A673 (cell line): ENCODE measurements around the gene GFOD2. TPM values are rescaled to one million over a fixed set of nuclear protein-coding genes. Genes with fewer than 3 reads are reported as not detected.

Experiments
- BruUV-seq: library from RNA; stranded (reverse); fragments of 400-500 nt; replicated peaks from 2 replicates; lab custom pipeline; 2021; lab: Mats Ljungman, UMichigan
- CTCF ChIA-PET: fragments of 300-600 bp; sonication (Branson Sonifier 250); formaldehyde crosslinking; loops from one replicate; lab custom pipeline; 2022; ENCODE audit warnings: antibody characterized with exemption; lab: Charles Lee
- POLR2A ChIA-PET: fragments of 300-600 bp; sonication (Branson Sonifier 250); formaldehyde crosslinking; loops from one replicate; lab custom pipeline; 2022; ENCODE audit warnings: antibody characterized with exemption; ENCODE audit not compliant: low non-redundant PET; lab: Charles Lee
- DNase-seq: peaks from one replicate; pipeline ENCODE4 v3.0.0-alpha.2; 2015; ENCODE audit warnings: low spot score
- H3K27ac ChIP-seq: fragments of 200-600 bp; sonication (generic); 2 replicates; pipeline ENCODE4 v1.5.1; 2016; ENCODE audit warnings: mixed run types, low read depth, mild to moderate bottlenecking, mixed read lengths, antibody characterized with exemption, low read length; ENCODE audit not compliant: poor library complexity, severe bottlenecking
- H3K27me3 ChIP-seq: fragments of 200-600 bp; sonication (generic); replicated peaks from 2 replicates; pipeline ENCODE4 v1.6.1; 2017; ENCODE audit warnings: mixed run types, low read depth, mild to moderate bottlenecking, mixed read lengths, antibody characterized with exemption, low read length; ENCODE audit not compliant: insufficient read depth, poor library complexity
- H3K36me3 ChIP-seq: fragments of 200-600 bp; sonication (generic); 2 replicates; pipeline ENCODE4 v1.6.1; 2016; ENCODE audit warnings: mixed run types, mild to moderate bottlenecking, mixed read lengths, antibody characterized with exemption, low read length; ENCODE audit not compliant: insufficient read depth, poor library complexity, severe bottlenecking
- H3K4me1 ChIP-seq: fragments of 200-600 bp; sonication (generic); 2 replicates; pipeline ENCODE4 v1.6.1; 2017; ENCODE audit warnings: mixed run types, mild to moderate bottlenecking, mixed read lengths, antibody characterized with exemption, low read length; ENCODE audit not compliant: insufficient read depth, poor library complexity, severe bottlenecking
- H3K4me3 ChIP-seq: fragments of 200-600 bp; sonication (generic); 2 replicates; pipeline ENCODE4 v1.5.1; 2016; ENCODE audit warnings: low read depth, mixed run types, mild to moderate bottlenecking, mixed read lengths, low read length; ENCODE audit not compliant: poor library complexity, severe bottlenecking
- H3K9me3 ChIP-seq: fragments of 200-600 bp; sonication (generic); 2 replicates; pipeline ENCODE4 v1.6.1; 2016; ENCODE audit warnings: mixed run types, low read depth, mild to moderate bottlenecking, mixed read lengths, antibody characterized with exemption, low read length; ENCODE audit not compliant: poor library complexity, severe bottlenecking
- EZH2 ChIP-seq: fragments of 200-600 bp; sonication (generic); IDR thresholded peaks from 2 replicates; pipeline ENCODE4 v1.6.1; 2017; ENCODE audit warnings: borderline replicate concordance, low read depth, mild to moderate bottlenecking, mixed read lengths, antibody characterized with exemption, low read length; ENCODE audit not compliant: poor library complexity, severe bottlenecking
- intact Hi-C: fragments of 100-400 bp; cut with micrococcal nuclease; formaldehyde crosslinking; loops from one replicate; pipeline ENCODE4 v1.10.0; 2022; ENCODE audit not compliant: unreplicated experiment
- total RNA-seq: library from RNA; stranded (reverse); gene quantifications from 2 replicates; pipeline ENCODE4 v1.2.3, GENCODE V29; 2021
- TF ChIP-seq, protein P1 (sequence below): fragments of 300-800, 200-600 bp; sonication (generic); conservative IDR thresholded peaks from 2 replicates; pipeline ENCODE4 v1.5.1; 2017; ENCODE audit warnings: low read depth, mild to moderate bottlenecking, antibody characterized with exemption, low read length, moderate library complexity, mixed read lengths

GFOD2 gene
- total RNA-seq, 1 experiment from 2014 or later = 22.6 TPM

- intact Hi-C loops = no loop called here
- no peak overlapping the region for H3K27ac ChIP-seq
- TF ChIP-seq EZH2 = no peak
- TF ChIP-seq, protein P1, sequence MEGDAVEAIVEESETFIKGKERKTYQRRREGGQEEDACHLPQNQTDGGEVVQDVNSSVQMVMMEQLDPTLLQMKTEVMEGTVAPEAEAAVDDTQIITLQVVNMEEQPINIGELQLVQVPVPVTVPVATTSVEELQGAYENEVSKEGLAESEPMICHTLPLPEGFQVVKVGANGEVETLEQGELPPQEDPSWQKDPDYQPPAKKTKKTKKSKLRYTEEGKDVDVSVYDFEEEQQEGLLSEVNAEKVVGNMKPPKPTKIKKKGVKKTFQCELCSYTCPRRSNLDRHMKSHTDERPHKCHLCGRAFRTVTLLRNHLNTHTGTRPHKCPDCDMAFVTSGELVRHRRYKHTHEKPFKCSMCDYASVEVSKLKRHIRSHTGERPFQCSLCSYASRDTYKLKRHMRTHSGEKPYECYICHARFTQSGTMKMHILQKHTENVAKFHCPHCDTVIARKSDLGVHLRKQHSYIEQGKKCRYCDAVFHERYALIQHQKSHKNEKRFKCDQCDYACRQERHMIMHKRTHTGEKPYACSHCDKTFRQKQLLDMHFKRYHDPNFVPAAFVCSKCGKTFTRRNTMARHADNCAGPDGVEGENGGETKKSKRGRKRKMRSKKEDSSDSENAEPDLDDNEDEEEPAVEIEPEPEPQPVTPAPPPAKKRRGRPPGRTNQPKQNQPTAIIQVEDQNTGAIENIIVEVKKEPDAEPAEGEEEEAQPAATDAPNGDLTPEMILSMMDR = no peak
- H3K9me3 ChIP-seq = no peaks in the 10 kb centered on the region
- H3K36me3 ChIP-seq = peaks cover 6% of the 10 kb centered on the region
- H3K4me3 ChIP-seq = no peak overlapping the region
- no TSS peak for BruUV-seq
- peaks cover 12% of the 10 kb centered on the region for H3K4me1 ChIP-seq
- DNase-seq = no peak
- POLR2A ChIA-PET = no interaction called here
- CTCF ChIA-PET = interaction anchor here (2.7 kb wide), 1 partner anchor 137 kb away, joined by 17 read pairs; no protein-coding TSS in a partner anchor
- H3K27me3 ChIP-seq = no peaks in the 10 kb centered on the region
Observed at GRCh38 chr16:67657751-67658518, 61.2 kb downstream of the GFOD2 start.

DNA sequence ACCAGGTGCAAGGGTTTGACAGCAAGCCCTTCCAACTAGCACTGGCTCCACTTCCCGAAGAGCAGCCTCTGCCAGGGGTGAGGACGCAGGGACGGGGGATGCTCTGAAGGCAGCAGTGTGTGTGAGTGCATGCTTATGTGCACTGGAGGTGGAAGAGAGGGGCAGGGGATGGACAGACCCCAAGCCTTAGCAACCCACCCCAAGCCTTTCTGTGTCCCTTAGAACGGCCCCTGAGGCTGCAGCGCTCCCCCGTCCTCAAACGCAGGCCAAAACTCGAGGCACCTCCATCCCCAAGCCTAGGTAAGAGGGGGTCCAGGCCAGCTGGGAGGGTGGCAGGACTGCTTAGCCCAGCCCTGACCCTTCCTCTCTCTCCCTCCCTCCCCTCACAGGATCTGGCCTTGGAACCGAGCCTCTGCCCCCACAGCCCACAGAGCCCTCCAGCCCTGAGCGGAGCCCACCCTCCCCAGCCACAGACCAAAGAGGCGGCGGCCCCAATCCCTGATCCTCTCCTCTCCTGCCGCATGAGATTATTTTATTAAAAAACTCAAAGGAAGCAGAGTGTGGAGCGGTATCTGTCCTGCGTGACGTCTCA lies 62.0 kb downstream of the GFOD2 start:
- BruUV-seq = no TSS peak

DNA sequence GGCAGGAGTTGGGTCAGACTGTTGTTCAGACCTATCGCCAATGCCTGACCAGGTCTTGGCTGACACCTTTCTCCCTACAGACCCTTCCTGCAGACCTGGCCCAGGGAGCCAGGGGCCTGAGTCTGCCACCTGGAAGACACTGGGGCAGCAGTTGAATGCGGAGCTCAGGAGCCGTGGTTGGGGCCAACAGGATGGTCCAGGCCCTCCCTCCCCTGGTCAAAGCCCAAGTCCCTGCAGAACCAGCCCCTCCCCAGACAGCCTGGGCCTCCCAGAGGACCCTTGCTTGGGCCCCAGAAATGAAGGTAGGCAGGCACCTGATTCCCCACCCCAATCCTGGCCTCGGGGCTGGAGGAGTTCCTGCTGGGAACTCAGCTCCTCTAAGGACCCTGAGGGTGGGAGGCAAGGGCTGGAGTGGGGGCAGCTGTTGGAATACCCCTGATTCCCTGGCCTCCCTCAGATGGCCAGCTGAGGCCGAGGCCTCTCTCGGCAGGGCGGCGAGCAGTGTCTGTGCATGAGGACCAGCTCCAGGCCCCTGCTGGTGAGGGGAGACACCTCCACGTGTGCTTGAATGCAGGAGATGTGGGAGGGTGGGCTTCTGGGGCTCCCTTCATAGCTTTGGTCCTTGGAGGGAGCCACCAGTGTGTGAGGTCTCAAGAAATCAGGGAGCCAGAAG lies 62.6 kb downstream of the GFOD2 start:
- Histone ChIP-seq H3K27ac (no peak overlapping the region), H3K27me3 (peaks cover 7% of the 10 kb centered on the region), H3K4me3 (no peak overlapping the region), H3K36me3 (peaks cover 6% of the 10 kb centered on the region), H3K9me3 (no peaks in the 10 kb centered on the region), H3K4me1 (peaks cover 11% of the 10 kb centered on the region)
- intact Hi-C loops = no loop called here
- CTCF ChIA-PET = no interaction called here
- TF ChIP-seq, protein P1 = no peak
- TF ChIP-seq EZH2 = no peak
- POLR2A ChIA-PET = no interaction called here
- DNase-seq = no peak
- BruUV-seq = no TSS peak

More for the DNA sequence above, 62.0 kb downstream of the GFOD2 start:
- no peak overlapping the region for H3K4me3 ChIP-seq
- H3K27me3 ChIP-seq = peaks cover 2% of the 10 kb centered on the region
- no peak overlapping the region for H3K27ac ChIP-seq
- TF ChIP-seq, protein P1 = no peak
- TF ChIP-seq EZH2 = no peak
- DNase-seq = no peak
- POLR2A ChIA-PET = no interaction called here
- H3K9me3 ChIP-seq = no peaks in the 10 kb centered on the region
- CTCF ChIA-PET = no interaction called here
- H3K4me1 ChIP-seq = peaks cover 12% of the 10 kb centered on the region
- peaks cover 6% of the 10 kb centered on the region for H3K36me3 ChIP-seq
- intact Hi-C loops = no loop called here
